Measurements from ENCODE around the gene VWA8. TPM values are rescaled to one million over a fixed set of nuclear protein-coding genes. Genes with fewer than 3 reads are reported as not detected.

VWA8 gene
- total RNA-seq, 1 donor from 2014 or later: 19.6 TPM

- Mint-ChIP-seq H3K9me3 (no peaks in the 10 kb centered on the region), H3K27ac (no peak overlapping the region)
These were observed 8.2 kb upstream of the VWA8 start for GRCh38 chr13:41969072-41969471.

GRCh38 chr13:41966671-41967070, 5.8 kb upstream of the VWA8 start:
- DNase-seq (ENCODE audit: extremely low spot score, unreplicated experiment): no peak
- H3K4me1 Mint-ChIP-seq (ENCODE audit: unreplicated experiment): peaks cover 1% of the 10 kb centered on the region
- H3K27me3 Mint-ChIP-seq: peaks cover 3% of the 10 kb centered on the region
- no peak overlapping the region for H3K27ac Mint-ChIP-seq
- H3K4me3 Mint-ChIP-seq: no peak overlapping the region
- H3K9me3 Mint-ChIP-seq: no peaks in the 10 kb centered on the region
- TF ChIP-seq, protein P1, sequence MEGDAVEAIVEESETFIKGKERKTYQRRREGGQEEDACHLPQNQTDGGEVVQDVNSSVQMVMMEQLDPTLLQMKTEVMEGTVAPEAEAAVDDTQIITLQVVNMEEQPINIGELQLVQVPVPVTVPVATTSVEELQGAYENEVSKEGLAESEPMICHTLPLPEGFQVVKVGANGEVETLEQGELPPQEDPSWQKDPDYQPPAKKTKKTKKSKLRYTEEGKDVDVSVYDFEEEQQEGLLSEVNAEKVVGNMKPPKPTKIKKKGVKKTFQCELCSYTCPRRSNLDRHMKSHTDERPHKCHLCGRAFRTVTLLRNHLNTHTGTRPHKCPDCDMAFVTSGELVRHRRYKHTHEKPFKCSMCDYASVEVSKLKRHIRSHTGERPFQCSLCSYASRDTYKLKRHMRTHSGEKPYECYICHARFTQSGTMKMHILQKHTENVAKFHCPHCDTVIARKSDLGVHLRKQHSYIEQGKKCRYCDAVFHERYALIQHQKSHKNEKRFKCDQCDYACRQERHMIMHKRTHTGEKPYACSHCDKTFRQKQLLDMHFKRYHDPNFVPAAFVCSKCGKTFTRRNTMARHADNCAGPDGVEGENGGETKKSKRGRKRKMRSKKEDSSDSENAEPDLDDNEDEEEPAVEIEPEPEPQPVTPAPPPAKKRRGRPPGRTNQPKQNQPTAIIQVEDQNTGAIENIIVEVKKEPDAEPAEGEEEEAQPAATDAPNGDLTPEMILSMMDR (conservative IDR thresholded peaks at IDR 0.05): no peak
- H3K36me3 Mint-ChIP-seq: no peaks in the 10 kb centered on the region

More at GRCh38 chr13:41969072-41969471, 8.2 kb upstream of the VWA8 start:
- H3K4me3 Mint-ChIP-seq: no peak overlapping the region
- DNase-seq (ENCODE audit: extremely low spot score, unreplicated experiment): no peak
- H3K4me1 Mint-ChIP-seq (ENCODE audit: unreplicated experiment): no peaks in the 10 kb centered on the region
- H3K36me3 Mint-ChIP-seq: no peaks in the 10 kb centered on the region
- H3K27me3 Mint-ChIP-seq: peaks cover 3% of the 10 kb centered on the region
- TF ChIP-seq, protein P1 (conservative IDR thresholded peaks at IDR 0.05): no peak

DNA sequence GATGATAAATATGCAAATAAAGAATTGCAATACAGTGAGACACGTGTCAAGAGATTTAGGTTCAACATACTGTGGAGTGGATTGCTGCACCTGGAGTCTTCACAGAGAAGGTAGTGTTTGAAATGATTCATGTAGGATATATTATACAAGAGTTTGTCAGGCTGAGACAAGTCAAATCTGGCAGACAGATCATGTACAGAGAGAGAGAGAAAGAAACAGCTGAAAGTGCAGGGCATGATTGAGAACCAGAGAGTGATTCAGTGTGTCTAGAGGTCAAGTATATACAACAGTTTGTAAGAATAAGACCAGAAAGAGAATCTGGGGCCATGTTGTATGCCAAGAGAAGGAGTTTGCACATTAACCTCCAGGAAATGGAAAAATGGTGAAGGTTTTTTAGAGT, 2.1 kb upstream of the VWA8 start:
- no peaks in the 10 kb centered on the region for H3K36me3 Mint-ChIP-seq
- TF ChIP-seq, protein P1 (conservative IDR thresholded peaks at IDR 0.05): no peak
- H3K4me1 Mint-ChIP-seq (ENCODE audit: unreplicated experiment): peaks cover 12% of the 10 kb centered on the region
- H3K27me3 Mint-ChIP-seq: peaks cover 3% of the 10 kb centered on the region
- no peaks in the 10 kb centered on the region for H3K9me3 Mint-ChIP-seq
- H3K4me3 Mint-ChIP-seq: no peak overlapping the region
- DNase-seq (ENCODE audit: extremely low spot score, unreplicated experiment): no peak
- no peak overlapping the region for H3K27ac Mint-ChIP-seq

GRCh38 chr13:41961466-41961760, 504 bp upstream of the VWA8 start:
- Mint-ChIP-seq H3K9me3 (no peaks in the 10 kb centered on the region), H3K4me3 (peak overlapping the region; percentile 94), H3K27me3 (peaks cover 3% of the 10 kb centered on the region), H3K27ac (peak overlapping the region; percentile 79), H3K36me3 (no peaks in the 10 kb centered on the region), H3K4me1 (ENCODE audit: unreplicated experiment) (peaks cover 14% of the 10 kb centered on the region)
- no peak for DNase-seq (ENCODE audit: extremely low spot score, unreplicated experiment)
- TF ChIP-seq, protein P1 (conservative IDR thresholded peaks at IDR 0.05): no peak

DNA sequence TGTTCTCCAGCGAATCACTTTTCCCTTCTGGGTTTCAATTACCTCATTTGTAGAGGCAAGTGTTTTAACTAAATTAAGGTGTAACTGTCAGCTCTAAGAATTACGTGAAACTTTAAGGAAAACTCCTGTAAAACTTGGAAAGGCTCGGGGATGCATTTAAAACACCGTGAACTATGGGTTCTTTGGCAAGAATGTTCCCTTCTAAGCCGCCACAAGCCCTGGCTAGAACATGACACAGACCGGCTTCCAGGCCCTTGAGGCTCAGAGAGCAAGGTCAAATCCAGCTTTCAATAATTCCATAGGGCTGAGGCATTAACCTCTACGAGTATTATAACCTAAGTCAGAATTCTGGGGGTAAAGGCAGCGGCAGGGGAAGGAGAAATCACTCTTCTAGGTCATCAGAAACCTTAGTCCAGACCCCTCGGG, 685 bp downstream of the VWA8 start:
- H3K9me3 Mint-ChIP-seq: no peaks in the 10 kb centered on the region
- H3K27ac Mint-ChIP-seq: peak overlapping the region; percentile 91
- H3K4me1 Mint-ChIP-seq (ENCODE audit: unreplicated experiment): peaks cover 19% of the 10 kb centered on the region
- H3K27me3 Mint-ChIP-seq: peaks cover 3% of the 10 kb centered on the region
- TF ChIP-seq, protein P1 (conservative IDR thresholded peaks at IDR 0.05): no peak
- peak overlapping the region; percentile 94 for H3K4me3 Mint-ChIP-seq
- no peak for DNase-seq (ENCODE audit: extremely low spot score, unreplicated experiment)
- no peaks in the 10 kb centered on the region for H3K36me3 Mint-ChIP-seq

DNA sequence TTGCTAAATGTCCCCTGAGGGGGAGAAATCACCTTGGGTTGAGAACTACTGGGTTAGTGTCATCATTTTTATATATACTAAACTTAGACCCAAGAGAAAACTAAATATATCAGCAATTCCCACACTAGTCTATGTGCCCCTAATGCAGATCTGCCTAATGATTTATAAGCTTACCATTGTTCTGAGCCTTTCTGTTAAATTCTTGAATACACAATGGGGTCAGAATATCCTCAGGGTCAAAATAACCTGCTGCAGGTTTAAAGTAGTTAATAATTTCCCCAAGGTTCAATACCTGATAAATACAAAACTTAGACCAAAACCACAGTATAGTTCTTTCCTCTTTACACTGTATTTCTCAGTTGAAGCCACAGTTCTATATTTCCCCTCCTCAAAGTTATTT, 4.6 kb downstream of the VWA8 start:
- TF ChIP-seq, protein P1 (conservative IDR thresholded peaks at IDR 0.05): no peak
- Mint-ChIP-seq H3K4me3 (no peak overlapping the region), H3K27ac (no peak overlapping the region), H3K36me3 (peaks cover 3% of the 10 kb centered on the region), H3K4me1 (ENCODE audit: unreplicated experiment) (peaks cover 31% of the 10 kb centered on the region), H3K9me3 (no peaks in the 10 kb centered on the region), H3K27me3 (no peaks in the 10 kb centered on the region)
- DNase-seq (ENCODE audit: extremely low spot score, unreplicated experiment): no peak

Measured in type B pancreatic cell (in vitro differentiated cells).